A549 (cell line): ENCODE measurements around the gene BEAN1. TPM values are rescaled to one million over a fixed set of nuclear protein-coding genes. Genes with fewer than 3 reads are reported as not detected.

Experiments
- ATAC-seq, 2 experiments: fragments of 200-7000 bp in 1 of 2; fragments of >200 bp in 1 of 2; cut with Nextera tagmentation in 1 of 2; cut with Tn5 transposase in 1 of 2; 3 replicates each; pipeline versions ENCODE4 v1.8.0 to v1.9.1; 2018 to 2020; ENCODE audit warnings: mild to moderate bottlenecking in 1 of 2, moderate library complexity in 1 of 2
- CTCF ChIA-PET: fragments of 300-600 bp; sonication (Branson Sonifier 250); formaldehyde crosslinking; extraction: SDS; loops from one replicate; lab custom pipeline; 2021; ENCODE audit warnings: antibody characterized with exemption, inconsistent platforms; lab: Yijun Ruan, JAX
- POLR2A ChIA-PET: fragments of 350-600 bp; formaldehyde crosslinking; extraction: SDS; loops from one replicate; lab custom pipeline; 2021; ENCODE audit warnings: antibody characterized with exemption, inconsistent platforms; lab: Yijun Ruan, JAX
- DNase-seq, 2 experiments: peaks; one replicate each; pipeline versions ENCODE4 v3.0.0 to v3.0.0-alpha.2; 2011 to 2016; ENCODE audit warnings: low read depth in 1 of 2, low spot score in 1 of 2
- FAIRE-seq: peaks from 2 replicates; lab custom pipeline; 2011; peaks lifted over from hg19 to GRCh38; lab: Jason Lieb, UNC
- H3K27ac ChIP-seq, 2 experiments: fragments of >200 bp; sonication (Bioruptor Twin); formaldehyde crosslinking; 3 replicates each; pipeline ENCODE4 v1.5.1; 2016 to 2017
- H3K4me1 ChIP-seq: fragments of >200 bp; sonication (Bioruptor Twin); formaldehyde crosslinking; 3 replicates; pipeline ENCODE4 v1.6.1; 2016
- H3K4me2 ChIP-seq: fragments of >200 bp; sonication (Bioruptor Twin); formaldehyde crosslinking; 3 replicates; pipeline ENCODE4 v1.6.1; 2016
- H3K4me3 ChIP-seq: fragments of >200 bp; sonication (Bioruptor Twin); formaldehyde crosslinking; 3 replicates; pipeline ENCODE4 v1.5.1; 2016
- H3K9me3 ChIP-seq: fragments of >200 bp; sonication (Bioruptor Twin); formaldehyde crosslinking; 3 replicates; pipeline ENCODE4 v1.6.1; 2016
- BHLHE40 ChIP-seq: IDR thresholded peaks from 2 replicates; pipeline ENCODE4 v1.6.1; 2012; ENCODE audit warnings: low read depth, low read length, inconsistent platforms
- CBX2 ChIP-seq: fragments of 200-600 bp; sonication (generic); IDR thresholded peaks from 2 replicates; pipeline ENCODE4 v1.6.1; 2016; ENCODE audit warnings: low read depth, mild to moderate bottlenecking, borderline replicate concordance
- CHD2 ChIP-seq: fragments of 150-350 bp; IDR thresholded peaks from 2 replicates; pipeline ENCODE4 v1.6.1; 2014; ENCODE audit warnings: low read length; ENCODE audit not compliant: partially characterized antibody
- CHD4 ChIP-seq: fragments of 200-600 bp; sonication (generic); IDR thresholded peaks from 2 replicates; pipeline ENCODE4 v1.6.1; 2016; ENCODE audit warnings: antibody characterized with exemption, mild to moderate bottlenecking, borderline replicate concordance
- EHF ChIP-seq: fragments of 250-450 bp; sonication (Bioruptor Pico); IDR thresholded peaks from 2 replicates; pipeline ENCODE4 v1.5.0; 2020; ENCODE audit warnings: mild to moderate bottlenecking
- EP300 ChIP-seq, 2 experiments: fragments of >200 bp; sonication (Bioruptor Twin); formaldehyde crosslinking; IDR thresholded peaks; 2 replicates in 1 of 2; 3 replicates in 1 of 2; pipeline ENCODE4 v1.6.1; 2016 to 2017
- ESRRA ChIP-seq: fragments of 150-350 bp; IDR thresholded peaks from 2 replicates; pipeline ENCODE4 v1.6.1; 2014; ENCODE audit warnings: mild to moderate bottlenecking, low read length, borderline replicate concordance
- FOXS1 ChIP-seq: fragments of 250-450 bp; sonication (Bioruptor Pico); IDR thresholded peaks from 2 replicates; pipeline ENCODE4 v1.5.0; 2020; ENCODE audit warnings: mild to moderate bottlenecking, moderate library complexity
- HDAC2 ChIP-seq: fragments of 200-600 bp; sonication (generic); IDR thresholded peaks from 2 replicates; pipeline ENCODE4 v1.6.1; 2016
- HOXB13 ChIP-seq: fragments of 250-450 bp; sonication (Bioruptor Pico); IDR thresholded peaks from 2 replicates; pipeline ENCODE4 v1.5.0; 2020; ENCODE audit warnings: low read depth, mild to moderate bottlenecking, moderate library complexity
- HOXB5 ChIP-seq: fragments of 250-450 bp; sonication (Bioruptor Pico); IDR thresholded peaks from 2 replicates; pipeline ENCODE4 v1.5.0; 2020; ENCODE audit warnings: mild to moderate bottlenecking, moderate library complexity
- JUNB ChIP-seq: fragments of >200 bp; sonication (Bioruptor Twin); formaldehyde crosslinking; IDR thresholded peaks from 2 replicates; pipeline ENCODE4 v1.6.1; 2016
- KDM1A ChIP-seq: fragments of 200-600 bp; sonication (generic); IDR thresholded peaks from 2 replicates; pipeline ENCODE4 v1.6.1; 2016; ENCODE audit warnings: low read depth, mild to moderate bottlenecking
- MAFK ChIP-seq: fragments of 450-650 bp; IDR thresholded peaks from 2 replicates; pipeline ENCODE4 v1.6.1; 2014; ENCODE audit not compliant: partially characterized antibody
- MYC ChIP-seq: IDR thresholded peaks from 2 replicates; pipeline ENCODE4 v1.6.1; 2012; ENCODE audit warnings: mild to moderate bottlenecking, inconsistent platforms, low read length, improper control_type of control experiment, borderline replicate concordance
- NFE2L2 ChIP-seq: fragments of 150-350 bp; conservative IDR thresholded peaks from 2 replicates; pipeline ENCODE4 v1.6.1; 2014; ENCODE audit warnings: low read length
- NPAS2 ChIP-seq: fragments of 250-450 bp; sonication (Bioruptor Pico); IDR thresholded peaks from 2 replicates; pipeline ENCODE4 v1.8.0; 2022; ENCODE audit warnings: mild to moderate bottlenecking, moderate library complexity, borderline replicate concordance
- PHF8 ChIP-seq: fragments of 200-600 bp; sonication (generic); IDR thresholded peaks from 2 replicates; pipeline ENCODE4 v1.6.1; 2016; ENCODE audit warnings: low read depth, mild to moderate bottlenecking, antibody characterized with exemption, moderate library complexity, borderline replicate concordance
- POLR2AphosphoS2 ChIP-seq: conservative IDR thresholded peaks from 2 replicates; pipeline ENCODE4 v1.6.1; 2012; ENCODE audit warnings: low read length, improper control_type of control experiment, inconsistent platforms
- RAD21 ChIP-seq, 2 experiments: fragments of >200 bp in 1 of 2; sonication (Bioruptor Twin) in 1 of 2; formaldehyde crosslinking in 1 of 2; IDR thresholded peaks in 1 of 2; conservative IDR thresholded peaks in 1 of 2; 2 replicates in 1 of 2; 3 replicates in 1 of 2; pipeline ENCODE4 v1.6.1; 2012 to 2018; ENCODE audit warnings: inconsistent platforms in 1 of 2
- RCOR1 ChIP-seq: fragments of 150-350 bp; IDR thresholded peaks from 2 replicates; pipeline ENCODE4 v1.6.1; 2014; ENCODE audit warnings: antibody characterized with exemption, low read length, low read depth
- RFX5 ChIP-seq: fragments of 450-650 bp; IDR thresholded peaks from 2 replicates; pipeline ENCODE4 v1.7.1; 2014; ENCODE audit warnings: antibody characterized with exemption, mild to moderate bottlenecking, moderate library complexity
- RNF2 ChIP-seq: fragments of 200-600 bp; sonication (generic); IDR thresholded peaks from 2 replicates; pipeline ENCODE4 v1.6.1; 2016; ENCODE audit warnings: low read depth, mild to moderate bottlenecking, antibody characterized with exemption, moderate library complexity, borderline replicate concordance
- SMC3 ChIP-seq: fragments of >200 bp; sonication (Bioruptor Twin); formaldehyde crosslinking; IDR thresholded peaks from 3 replicates; pipeline ENCODE4 v1.6.1; 2018; ENCODE audit warnings: inconsistent platforms
- SREBF2 ChIP-seq: fragments of 450-650 bp; IDR thresholded peaks from 2 replicates; pipeline ENCODE4 v1.6.1; 2014; ENCODE audit warnings: mild to moderate bottlenecking, moderate library complexity
- TP53 ChIP-seq: fragments of 250-450 bp; sonication (Bioruptor Pico); IDR thresholded peaks from 2 replicates; pipeline ENCODE4 v1.5.0; 2021; ENCODE audit warnings: mild to moderate bottlenecking, moderate library complexity
- ZC3H11A ChIP-seq: fragments of 450-650 bp; IDR thresholded peaks from 2 replicates; pipeline ENCODE4 v1.6.1; 2014; ENCODE audit warnings: antibody characterized with exemption, mild to moderate bottlenecking
- ZFP36 ChIP-seq: fragments of 450-650 bp; IDR thresholded peaks from 2 replicates; pipeline ENCODE4 v1.6.1; 2014; ENCODE audit warnings: borderline replicate concordance; ENCODE audit not compliant: partially characterized antibody
- ZSCAN20 ChIP-seq: fragments of 250-450 bp; sonication (Bioruptor Pico); IDR thresholded peaks from 2 replicates; pipeline ENCODE4 v1.8.0; 2022; ENCODE audit warnings: mild to moderate bottlenecking, moderate library complexity
- WGBS: methylation state at CpG from one replicate; pipeline ENCODE4 v1.1.6; 2017; ENCODE audit errors: missing lambda C conversion rate; 5-methylcytosine and 5-hydroxymethylcytosine counted together
- polyA plus RNA-seq, 4 experiments: library from polyadenylated mRNA; depleted of rRNA in 3 of 4; stranded (reverse); fragments of >200 nt; fragmentation: RNase III in 1 of 4; extraction: RNeasy Plus Mini Kit Qiagen cat#74134 plus additional on column Dnase treatment in 1 of 4; gene quantifications; 2 replicates in 3 of 4; 3 replicates in 1 of 4; pipeline ENCODE4 v1.2.3, GENCODE V29; 2011 to 2017
- TF ChIP-seq, protein P1 (sequence below): fragments of >200 bp; sonication (Bioruptor Twin); formaldehyde crosslinking; IDR thresholded peaks from 3 replicates; pipeline ENCODE4 v1.5.1; 2016
- TF ChIP-seq, protein P2 (sequence below): fragments of >200 bp; sonication (Bioruptor Twin); formaldehyde crosslinking; IDR thresholded peaks from 2 replicates; pipeline ENCODE4 v1.6.1; 2016
- TF ChIP-seq, protein P3 (sequence below): IDR thresholded peaks from 2 replicates; pipeline ENCODE4 v1.6.1; 2012
- TF ChIP-seq, protein P4 (sequence below): fragments of 200-600 bp; sonication (generic); IDR thresholded peaks from 2 replicates; pipeline ENCODE4 v1.6.1; 2016; ENCODE audit warnings: antibody characterized with exemption, mild to moderate bottlenecking, moderate library complexity
- TF ChIP-seq, protein P5 (sequence below): fragments of 250-450 bp; sonication (Bioruptor Pico); IDR thresholded peaks from 2 replicates; pipeline ENCODE4 v1.5.0; 2021; ENCODE audit warnings: mild to moderate bottlenecking, moderate library complexity, borderline replicate concordance

Gene BEAN1
- polyA plus RNA-seq, 2 of the 4 experiments (the other 2 are of a cell fraction), result 0.98 to 1.7 TPM

DNA sequence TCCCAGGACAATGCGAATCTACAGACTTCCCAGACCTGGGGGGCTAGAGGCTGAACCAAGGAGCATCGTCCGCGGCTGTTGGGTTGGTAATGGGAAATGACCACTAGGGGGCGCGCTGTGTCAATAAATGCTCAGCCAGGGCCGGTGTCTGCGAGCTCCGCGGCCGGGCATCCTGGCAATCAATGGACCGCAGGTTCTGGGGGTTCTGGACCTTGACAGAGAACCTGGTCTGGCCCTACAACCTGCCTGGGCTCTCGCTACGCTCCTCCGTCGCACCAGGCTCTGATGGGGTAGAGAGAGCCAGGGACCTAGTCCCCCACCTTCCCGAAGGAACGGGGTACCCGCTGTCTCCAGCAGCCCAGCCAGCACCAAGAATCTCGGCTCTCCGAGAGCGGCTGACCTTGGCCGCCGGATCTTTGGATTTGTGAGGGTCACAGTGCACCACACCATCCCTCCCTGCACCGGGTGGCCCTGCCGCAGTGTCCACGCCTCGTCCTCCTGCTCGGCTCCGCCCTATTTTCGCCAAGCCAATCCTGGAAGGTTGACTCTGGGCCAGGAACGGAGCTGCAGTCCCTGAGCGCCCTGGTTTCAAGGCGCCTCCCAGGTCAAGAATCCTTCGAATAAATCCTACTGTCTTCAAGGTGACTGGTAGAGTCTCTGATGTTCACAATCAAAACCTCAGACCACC, 20.4 kb upstream of the BEAN1 start:
- FAIRE-seq (no peak), ATAC-seq (peak; percentile 87 to 94), DNase-seq (peak; percentile 83 to 92)
- H3K4me2 ChIP-seq, result peak overlapping the region; percentile 93
- 0% methylated on average over 22 of the region's 35 CpGs for WGBS
- H3K9me3 ChIP-seq, result no peaks in the 10 kb centered on the region
- ChIA-PET CTCF (interaction anchor here (0.6 to 7.1 kb wide), 66 partner anchors 8 to 489 kb away, joined by 3 to 185 read pairs (median 6); partner anchors contain the start of genes CKLF, CMTM3 and NAE1), POLR2A (interaction anchor here (0.6 to 1.7 kb wide), 5 partner anchors 54 to 197 kb away, joined by 3 to 7 read pairs (median 3); partner anchors contain the start of genes CKLF and CMTM3)
- peak overlapping the region; percentile 61 for H3K4me3 ChIP-seq
- H3K27ac ChIP-seq, result peak overlapping the region; percentile 86 to 88
- H3K4me1 ChIP-seq, result peaks cover 27% of the 10 kb centered on the region
- TF ChIP-seq KDM1A (0 out of 2 replicates have a peak, but pooled peaks have one; percentile 21), PHF8 (no peak), NFE2L2 (no peak), HOXB13 (CRISPR knock-in tag) (no peak), POLR2AphosphoS2 (no peak), EP300 (IDR thresholded peaks at IDR 0.05) (no peak), NPAS2 (CRISPR knock-in tag) (no peak), CHD2 (no peak), CHD4 (no peak), TP53 (no peak), HDAC2 (no peak), RCOR1 (no peak), HOXB5 (CRISPR knock-in tag) (no peak), JUNB (no peak), SREBF2 (no peak), ZSCAN20 (no peak), BHLHE40 (no peak), ZFP36 (no peak), MAFK (no peak), SMC3 (peak; percentile 95), FOXS1 (no peak), MYC (no peak), ESRRA (no peak), RAD21 (conservative IDR thresholded peaks at IDR 0.05 in 1 of 2, IDR thresholded peaks at IDR 0.05 in 1 of 2) (peak; percentile 98), RNF2 (no peak), CBX2 (no peak), ZC3H11A (no peak), RFX5 (no peak), EHF (CRISPR knock-in tag) (no peak)
- TF ChIP-seq, protein P1, sequence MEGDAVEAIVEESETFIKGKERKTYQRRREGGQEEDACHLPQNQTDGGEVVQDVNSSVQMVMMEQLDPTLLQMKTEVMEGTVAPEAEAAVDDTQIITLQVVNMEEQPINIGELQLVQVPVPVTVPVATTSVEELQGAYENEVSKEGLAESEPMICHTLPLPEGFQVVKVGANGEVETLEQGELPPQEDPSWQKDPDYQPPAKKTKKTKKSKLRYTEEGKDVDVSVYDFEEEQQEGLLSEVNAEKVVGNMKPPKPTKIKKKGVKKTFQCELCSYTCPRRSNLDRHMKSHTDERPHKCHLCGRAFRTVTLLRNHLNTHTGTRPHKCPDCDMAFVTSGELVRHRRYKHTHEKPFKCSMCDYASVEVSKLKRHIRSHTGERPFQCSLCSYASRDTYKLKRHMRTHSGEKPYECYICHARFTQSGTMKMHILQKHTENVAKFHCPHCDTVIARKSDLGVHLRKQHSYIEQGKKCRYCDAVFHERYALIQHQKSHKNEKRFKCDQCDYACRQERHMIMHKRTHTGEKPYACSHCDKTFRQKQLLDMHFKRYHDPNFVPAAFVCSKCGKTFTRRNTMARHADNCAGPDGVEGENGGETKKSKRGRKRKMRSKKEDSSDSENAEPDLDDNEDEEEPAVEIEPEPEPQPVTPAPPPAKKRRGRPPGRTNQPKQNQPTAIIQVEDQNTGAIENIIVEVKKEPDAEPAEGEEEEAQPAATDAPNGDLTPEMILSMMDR, result peak; percentile 87
- TF ChIP-seq, protein P2, sequence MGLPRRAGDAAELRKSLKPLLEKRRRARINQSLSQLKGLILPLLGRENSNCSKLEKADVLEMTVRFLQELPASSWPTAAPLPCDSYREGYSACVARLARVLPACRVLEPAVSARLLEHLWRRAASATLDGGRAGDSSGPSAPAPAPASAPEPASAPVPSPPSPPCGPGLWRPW, result no peak
- TF ChIP-seq, protein P3, sequence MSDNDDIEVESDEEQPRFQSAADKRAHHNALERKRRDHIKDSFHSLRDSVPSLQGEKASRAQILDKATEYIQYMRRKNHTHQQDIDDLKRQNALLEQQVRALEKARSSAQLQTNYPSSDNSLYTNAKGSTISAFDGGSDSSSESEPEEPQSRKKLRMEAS, result peak; percentile 67
- TF ChIP-seq, protein P4, sequence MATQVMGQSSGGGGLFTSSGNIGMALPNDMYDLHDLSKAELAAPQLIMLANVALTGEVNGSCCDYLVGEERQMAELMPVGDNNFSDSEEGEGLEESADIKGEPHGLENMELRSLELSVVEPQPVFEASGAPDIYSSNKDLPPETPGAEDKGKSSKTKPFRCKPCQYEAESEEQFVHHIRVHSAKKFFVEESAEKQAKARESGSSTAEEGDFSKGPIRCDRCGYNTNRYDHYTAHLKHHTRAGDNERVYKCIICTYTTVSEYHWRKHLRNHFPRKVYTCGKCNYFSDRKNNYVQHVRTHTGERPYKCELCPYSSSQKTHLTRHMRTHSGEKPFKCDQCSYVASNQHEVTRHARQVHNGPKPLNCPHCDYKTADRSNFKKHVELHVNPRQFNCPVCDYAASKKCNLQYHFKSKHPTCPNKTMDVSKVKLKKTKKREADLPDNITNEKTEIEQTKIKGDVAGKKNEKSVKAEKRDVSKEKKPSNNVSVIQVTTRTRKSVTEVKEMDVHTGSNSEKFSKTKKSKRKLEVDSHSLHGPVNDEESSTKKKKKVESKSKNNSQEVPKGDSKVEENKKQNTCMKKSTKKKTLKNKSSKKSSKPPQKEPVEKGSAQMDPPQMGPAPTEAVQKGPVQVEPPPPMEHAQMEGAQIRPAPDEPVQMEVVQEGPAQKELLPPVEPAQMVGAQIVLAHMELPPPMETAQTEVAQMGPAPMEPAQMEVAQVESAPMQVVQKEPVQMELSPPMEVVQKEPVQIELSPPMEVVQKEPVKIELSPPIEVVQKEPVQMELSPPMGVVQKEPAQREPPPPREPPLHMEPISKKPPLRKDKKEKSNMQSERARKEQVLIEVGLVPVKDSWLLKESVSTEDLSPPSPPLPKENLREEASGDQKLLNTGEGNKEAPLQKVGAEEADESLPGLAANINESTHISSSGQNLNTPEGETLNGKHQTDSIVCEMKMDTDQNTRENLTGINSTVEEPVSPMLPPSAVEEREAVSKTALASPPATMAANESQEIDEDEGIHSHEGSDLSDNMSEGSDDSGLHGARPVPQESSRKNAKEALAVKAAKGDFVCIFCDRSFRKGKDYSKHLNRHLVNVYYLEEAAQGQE, result no peak
- TF ChIP-seq, protein P5, sequence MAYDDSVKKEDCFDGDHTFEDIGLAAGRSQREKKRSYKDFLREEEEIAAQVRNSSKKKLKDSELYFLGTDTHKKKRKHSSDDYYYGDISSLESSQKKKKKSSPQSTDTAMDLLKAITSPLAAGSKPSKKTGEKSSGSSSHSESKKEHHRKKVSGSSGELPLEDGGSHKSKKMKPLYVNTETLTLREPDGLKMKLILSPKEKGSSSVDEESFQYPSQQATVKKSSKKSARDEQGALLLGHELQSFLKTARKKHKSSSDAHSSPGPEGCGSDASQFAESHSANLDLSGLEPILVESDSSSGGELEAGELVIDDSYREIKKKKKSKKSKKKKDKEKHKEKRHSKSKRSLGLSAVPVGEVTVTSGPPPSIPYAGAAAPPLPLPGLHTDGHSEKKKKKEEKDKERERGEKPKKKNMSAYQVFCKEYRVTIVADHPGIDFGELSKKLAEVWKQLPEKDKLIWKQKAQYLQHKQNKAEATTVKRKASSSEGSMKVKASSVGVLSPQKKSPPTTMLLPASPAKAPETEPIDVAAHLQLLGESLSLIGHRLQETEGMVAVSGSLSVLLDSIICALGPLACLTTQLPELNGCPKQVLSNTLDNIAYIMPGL (CRISPR knock-in tag), result no peak
